C4-2B (cell line): ENCODE results near the gene KCNMB2.
"Not testable (repeated sequence)": the region's sequence is repeated elsewhere in the genome, so short reads cannot be mapped to it uniquely, and the experiment has no call there.

Experiments
- H3K27ac ChIP-seq: fragments of 450-650 bp; 2 replicates; pipeline ENCODE4 v1.5.1; 2017
- ZFX ChIP-seq: fragments of 450-650 bp; IDR thresholded peaks from 2 replicates; pipeline ENCODE4 v1.6.1; 2017
- TF ChIP-seq, protein P1 (sequence below): fragments of 450-650 bp; conservative IDR thresholded peaks from 2 replicates; pipeline ENCODE4 v1.5.1; 2017; ENCODE audit warnings: mild to moderate bottlenecking

KCNMB2 gene

DNA sequence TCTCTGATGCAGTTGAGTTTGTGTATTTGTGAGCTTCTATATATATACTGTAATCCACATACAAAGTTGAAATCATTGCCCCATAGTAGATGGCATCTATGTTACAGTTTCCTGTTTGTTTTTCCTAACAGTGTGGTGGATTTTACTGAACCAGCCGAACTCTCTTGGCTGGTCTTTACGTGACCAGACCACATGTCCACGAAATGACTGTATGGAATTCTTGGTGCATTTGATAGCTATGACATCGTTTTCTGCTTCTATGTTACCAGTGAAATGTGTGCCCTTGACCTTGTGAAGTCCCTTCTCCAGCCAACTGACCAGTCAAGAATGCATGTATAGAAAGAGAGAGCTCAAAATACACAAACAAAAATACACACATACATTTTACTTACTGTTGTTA is 1.8 kb downstream of the KCNMB2 start:
- no peak for TF ChIP-seq ZFX
- TF ChIP-seq, protein P1, sequence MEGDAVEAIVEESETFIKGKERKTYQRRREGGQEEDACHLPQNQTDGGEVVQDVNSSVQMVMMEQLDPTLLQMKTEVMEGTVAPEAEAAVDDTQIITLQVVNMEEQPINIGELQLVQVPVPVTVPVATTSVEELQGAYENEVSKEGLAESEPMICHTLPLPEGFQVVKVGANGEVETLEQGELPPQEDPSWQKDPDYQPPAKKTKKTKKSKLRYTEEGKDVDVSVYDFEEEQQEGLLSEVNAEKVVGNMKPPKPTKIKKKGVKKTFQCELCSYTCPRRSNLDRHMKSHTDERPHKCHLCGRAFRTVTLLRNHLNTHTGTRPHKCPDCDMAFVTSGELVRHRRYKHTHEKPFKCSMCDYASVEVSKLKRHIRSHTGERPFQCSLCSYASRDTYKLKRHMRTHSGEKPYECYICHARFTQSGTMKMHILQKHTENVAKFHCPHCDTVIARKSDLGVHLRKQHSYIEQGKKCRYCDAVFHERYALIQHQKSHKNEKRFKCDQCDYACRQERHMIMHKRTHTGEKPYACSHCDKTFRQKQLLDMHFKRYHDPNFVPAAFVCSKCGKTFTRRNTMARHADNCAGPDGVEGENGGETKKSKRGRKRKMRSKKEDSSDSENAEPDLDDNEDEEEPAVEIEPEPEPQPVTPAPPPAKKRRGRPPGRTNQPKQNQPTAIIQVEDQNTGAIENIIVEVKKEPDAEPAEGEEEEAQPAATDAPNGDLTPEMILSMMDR, result no peak
- no peak overlapping the region for H3K27ac ChIP-seq

DNA sequence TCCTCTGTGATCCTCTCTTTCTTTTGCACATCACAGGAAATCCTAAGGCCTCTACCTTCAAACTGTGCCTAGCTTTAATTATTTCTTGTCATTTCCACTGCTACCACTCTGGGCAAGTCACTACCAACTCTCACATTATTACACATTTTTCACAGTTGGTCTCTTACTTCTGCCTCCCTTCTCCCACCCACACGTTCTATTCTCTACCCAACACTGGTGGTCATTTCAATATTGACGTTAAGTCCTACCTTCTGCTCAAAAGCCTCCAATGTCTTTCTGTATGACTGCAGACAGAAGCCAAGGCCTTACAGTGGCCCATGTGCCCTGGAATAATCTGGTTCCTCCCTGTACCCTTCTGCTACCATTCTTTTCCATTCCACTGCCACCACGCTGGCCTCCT is 3.9 kb downstream of the KCNMB2 start:
- no peak overlapping the region for H3K27ac ChIP-seq

DNA sequence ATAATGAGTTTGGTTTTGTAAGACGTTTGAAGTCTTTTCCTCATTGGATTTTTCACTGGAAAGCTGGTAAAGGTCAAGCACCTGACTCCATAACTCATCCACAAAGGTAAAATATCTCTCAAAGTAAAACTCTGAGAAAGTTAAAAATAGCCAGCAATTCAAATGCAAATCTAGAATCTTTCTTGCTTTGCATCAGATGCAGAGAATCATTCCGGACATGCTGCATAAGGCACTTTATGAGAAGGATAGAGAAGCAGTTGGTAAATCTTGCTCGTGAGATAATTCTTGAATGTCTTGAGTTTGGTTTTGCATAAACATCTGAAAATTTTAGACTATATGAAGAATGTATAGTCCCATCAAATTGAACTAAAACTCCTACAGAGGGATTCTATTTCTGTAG is 9.1 kb downstream of the KCNMB2 start:
- no peak for TF ChIP-seq ZFX
- TF ChIP-seq, protein P1, result no peak
- no peak overlapping the region for H3K27ac ChIP-seq

More for the DNA sequence above, 3.9 kb downstream of the KCNMB2 start:
- TF ChIP-seq ZFX, result no peak
- TF ChIP-seq, protein P1, result no peak

DNA sequence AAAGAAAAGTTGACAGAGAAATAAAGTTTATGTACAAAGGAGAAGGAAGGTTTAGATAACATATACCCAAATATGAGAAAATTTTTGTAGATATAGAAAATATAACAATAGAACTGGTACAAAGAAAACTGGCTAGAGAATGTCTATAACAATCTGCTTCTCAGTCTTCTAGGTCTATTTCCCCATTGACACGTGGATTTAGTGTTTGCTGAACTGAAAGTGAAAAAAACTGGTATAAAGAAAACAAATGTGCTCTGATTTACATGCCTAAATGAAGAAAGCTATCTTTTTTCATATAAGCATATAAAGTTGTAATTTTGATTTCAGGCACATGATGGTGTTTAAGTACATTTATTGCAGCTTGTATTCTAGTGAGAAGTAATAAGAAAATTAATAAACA is 9.8 kb downstream of the KCNMB2 start:
- TF ChIP-seq ZFX, result no peak
- TF ChIP-seq, protein P1, result no peak
- H3K27ac ChIP-seq, result no peak overlapping the region

DNA sequence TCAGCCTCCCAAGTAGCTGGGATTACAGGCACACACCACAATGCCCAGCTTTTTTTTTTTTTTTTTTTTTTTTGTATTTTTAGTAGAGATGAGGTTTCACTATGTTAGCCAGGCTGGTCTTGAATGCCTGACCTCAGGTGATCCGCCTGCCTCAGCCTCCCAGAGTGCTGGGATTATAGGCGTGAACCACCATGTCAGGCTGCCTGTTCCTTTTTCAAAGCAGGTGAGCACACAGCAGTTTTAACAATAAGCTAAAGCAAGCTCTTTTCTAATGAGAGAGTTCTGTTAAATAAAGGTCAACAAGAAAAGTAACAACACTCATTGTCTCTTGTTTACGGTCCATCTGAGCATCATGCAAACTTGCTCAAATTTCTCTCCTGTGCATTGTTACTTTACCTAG is 13.2 kb downstream of the KCNMB2 start:
- not testable (repeated sequence) for H3K27ac ChIP-seq

DNA sequence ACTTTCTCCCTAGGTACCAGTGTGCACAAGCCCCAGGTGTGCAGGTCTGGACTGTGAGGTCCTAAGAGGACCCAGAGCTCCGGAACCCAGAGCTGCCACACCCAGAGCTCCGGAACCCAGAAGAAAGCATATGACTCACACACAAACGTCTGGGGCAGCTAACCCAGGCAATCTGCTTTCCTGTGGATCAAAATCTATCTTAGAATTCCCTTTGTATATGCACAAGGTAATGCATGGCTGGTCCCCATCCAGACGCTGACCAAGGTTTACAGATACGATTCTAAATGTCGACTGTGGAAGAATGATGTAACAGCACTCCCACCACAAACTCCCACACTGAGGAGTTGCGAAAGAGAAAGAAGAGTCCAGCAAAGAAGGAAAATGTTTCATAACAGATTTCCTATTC is 15.7 kb downstream of the KCNMB2 start:
- H3K27ac ChIP-seq, result no peak overlapping the region
- no peak for TF ChIP-seq ZFX
- TF ChIP-seq, protein P1, result no peak

DNA sequence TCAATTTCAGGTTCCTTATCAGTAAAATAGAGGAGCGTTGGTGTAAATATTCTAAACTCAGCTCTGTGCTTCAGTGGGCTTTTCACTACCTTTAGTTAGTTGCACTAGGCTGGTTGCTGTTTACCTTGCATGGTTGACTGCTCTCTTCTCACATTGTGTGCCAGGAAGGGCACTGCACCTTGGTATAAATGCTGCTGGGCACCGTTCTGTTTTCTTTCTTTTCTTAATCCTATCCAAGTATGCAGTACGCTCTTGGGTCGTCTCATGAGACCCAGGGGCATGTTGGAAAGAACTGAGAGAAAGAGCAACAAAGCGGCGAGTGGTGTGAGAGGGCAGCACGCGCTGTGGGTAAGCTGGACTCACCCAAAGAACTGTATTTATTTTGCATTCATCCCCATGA is 22.4 kb downstream of the KCNMB2 start:
- no peak overlapping the region for H3K27ac ChIP-seq
- TF ChIP-seq, protein P1, result no peak
- no peak for TF ChIP-seq ZFX

DNA sequence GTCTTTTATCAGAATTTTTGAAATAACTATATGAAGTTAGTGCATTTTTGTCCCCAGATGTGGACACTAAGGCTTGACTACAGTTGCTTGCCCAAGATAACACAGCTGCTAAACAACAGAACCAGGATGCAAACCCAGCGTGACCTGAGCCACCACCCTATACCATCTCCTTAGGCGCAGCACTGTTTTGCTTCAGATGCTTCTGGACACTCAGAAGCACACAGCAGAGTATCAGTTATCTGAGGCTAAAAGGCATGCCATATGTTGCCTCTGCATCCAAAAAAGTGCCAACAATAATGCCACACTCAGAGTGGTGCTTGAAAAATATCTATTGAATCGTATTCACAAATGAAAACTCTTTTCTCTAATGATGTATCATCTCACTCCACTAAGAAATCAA is 24.5 kb downstream of the KCNMB2 start:
- no peak overlapping the region for H3K27ac ChIP-seq
- TF ChIP-seq ZFX, result no peak
- TF ChIP-seq, protein P1, result no peak
